GM23338 (cell line): ENCODE data around the gene CHSY1. TPM values are rescaled to one million over a fixed set of nuclear protein-coding genes. Genes with fewer than 3 reads are reported as not detected.

Experiments
- ATAC-seq: fragments of 200-7000 bp; cut with Tn5 transposase; 3 replicates; pipeline ENCODE4 v1.9.1; 2020
- DNase-seq: peaks from one replicate; pipeline ENCODE4 v3.0.0-alpha.2; 2015; ENCODE audit warnings: low spot score
- H2AFZ ChIP-seq: fragments of 200-600 bp; sonication (generic); 2 replicates; pipeline ENCODE4 v1.8.0; 2016; ENCODE audit warnings: antibody characterized with exemption, mild to moderate bottlenecking, moderate library complexity
- H3F3A ChIP-seq: fragments of 200-600 bp; sonication (generic); replicated peaks from 2 replicates; pipeline ENCODE4 v1.8.0; 2017; ENCODE audit warnings: antibody characterized with exemption, mixed run types, low read depth
- H3K27ac ChIP-seq: fragments of 200-600 bp; sonication (generic); 2 replicates; pipeline ENCODE4 v1.6.1; 2016; ENCODE audit warnings: low read depth
- H3K27me3 ChIP-seq: fragments of 200-600 bp; sonication (generic); 2 replicates; pipeline ENCODE4 v1.8.0; 2016; ENCODE audit warnings: mild to moderate bottlenecking, mixed run types, moderate library complexity; ENCODE audit not compliant: insufficient read depth
- H3K36me3 ChIP-seq: fragments of 200-600 bp; sonication (generic); 2 replicates; pipeline ENCODE4 v1.8.0; 2016; ENCODE audit warnings: mild to moderate bottlenecking; ENCODE audit not compliant: insufficient read depth
- H3K4me1 ChIP-seq: fragments of 200-600 bp; sonication (generic); 2 replicates; pipeline ENCODE4 v1.8.0; 2016; ENCODE audit warnings: mild to moderate bottlenecking, moderate library complexity; ENCODE audit not compliant: insufficient read depth
- H3K4me2 ChIP-seq: fragments of 200-600 bp; sonication (generic); 2 replicates; pipeline ENCODE4 v1.7.1; 2017; ENCODE audit warnings: mixed run types
- H3K4me3 ChIP-seq: fragments of 200-600 bp; sonication (generic); 2 replicates; pipeline ENCODE4 v1.6.1; 2016; ENCODE audit warnings: mixed run types
- H3K79me2 ChIP-seq: fragments of 200-600 bp; sonication (generic); replicated peaks from 2 replicates; pipeline ENCODE4 v1.8.0; 2017; ENCODE audit warnings: mild to moderate bottlenecking; ENCODE audit not compliant: insufficient read depth
- H3K9me2 ChIP-seq: fragments of 200-600 bp; sonication (generic); 2 replicates; pipeline ENCODE4 v1.8.0; 2017; ENCODE audit not compliant: insufficient read depth
- H4K20me1 ChIP-seq: fragments of 200-600 bp; sonication (generic); replicated peaks from 2 replicates; pipeline ENCODE4 v1.8.0; 2017; ENCODE audit warnings: mild to moderate bottlenecking; ENCODE audit not compliant: insufficient read depth
- H3K27ac Mint-ChIP-seq: 2 replicates; pipeline ENCODE4 v1.8.0; 2020; ENCODE audit warnings: inconsistent platforms, mild to moderate bottlenecking, moderate library complexity, mixed read lengths
- H3K27me3 Mint-ChIP-seq: 3 replicates; pipeline ENCODE4 v1.8.0; 2022; ENCODE audit warnings: low read depth, mild to moderate bottlenecking, moderate library complexity, mixed read lengths, inconsistent platforms; ENCODE audit not compliant: insufficient read depth, poor library complexity
- H3K36me3 Mint-ChIP-seq: 3 replicates; pipeline ENCODE4 v1.8.0; 2021; ENCODE audit warnings: low read depth, mild to moderate bottlenecking, inconsistent platforms, moderate library complexity, mixed read lengths
- H3K4me1 Mint-ChIP-seq: 3 replicates; pipeline ENCODE4 v1.8.0; 2020; ENCODE audit warnings: mild to moderate bottlenecking, inconsistent platforms, mixed read lengths
- H3K4me3 Mint-ChIP-seq: 3 replicates; pipeline ENCODE4 v1.8.0; 2021; ENCODE audit warnings: moderate library complexity, mild to moderate bottlenecking, inconsistent platforms, mixed read lengths
- H3K9me3 Mint-ChIP-seq: 3 replicates; pipeline ENCODE4 v1.8.0; 2020; ENCODE audit warnings: moderate library complexity, mild to moderate bottlenecking, inconsistent platforms, mixed read lengths
- CREB1 ChIP-seq: fragments of 250-450 bp; sonication (Bioruptor Pico); IDR thresholded peaks from 2 replicates; pipeline ENCODE4 v1.5.0; 2020; ENCODE audit warnings: low read depth, mild to moderate bottlenecking, moderate library complexity
- JUNB ChIP-seq: IDR thresholded peaks from one replicate; pipeline ENCODE4 v1.6.1; 2016; ENCODE audit warnings: antibody characterized with exemption; ENCODE audit not compliant: unreplicated experiment
- NANOG ChIP-seq: IDR thresholded peaks from 2 replicates; pipeline ENCODE4 v1.6.1; 2016; ENCODE audit warnings: antibody characterized with exemption, borderline replicate concordance
- POLR2AphosphoS5 ChIP-seq: IDR thresholded peaks from 2 replicates; pipeline ENCODE4 v1.6.1; 2016; ENCODE audit warnings: antibody characterized with exemption, low read depth
- ZNF114 ChIP-seq: fragments of 250-450 bp; sonication (Bioruptor Pico); IDR thresholded peaks from 2 replicates; pipeline ENCODE4 v1.5.0; 2020; ENCODE audit warnings: mild to moderate bottlenecking, moderate library complexity
- ZNF331 ChIP-seq: fragments of 250-450 bp; sonication (Bioruptor Pico); IDR thresholded peaks from 2 replicates; pipeline ENCODE4 v1.5.0; 2020; ENCODE audit warnings: low read depth, mild to moderate bottlenecking, moderate library complexity
- polyA plus RNA-seq: library from polyadenylated mRNA; unstranded; fragments of >200 nt; fragmentation: Nextera tagmentation; extraction: Ambion mirVana; gene quantifications from 2 replicates; pipeline ENCODE4 v1.2.1, GENCODE V29; 2016
- total RNA-seq: library from RNA; depleted of rRNA; stranded (reverse); fragments of >200 nt; shearing (Covaris generic); gene quantifications from 2 replicates; pipeline ENCODE4 v1.2.3, GENCODE V29; 2014
- TF ChIP-seq, protein P1 (sequence below): fragments of 250-450 bp; sonication (Bioruptor Pico); IDR thresholded peaks from 2 replicates; pipeline ENCODE4 v1.5.0; 2020; ENCODE audit warnings: mild to moderate bottlenecking, moderate library complexity
- TF ChIP-seq, protein P2 (sequence below): IDR thresholded peaks from 2 replicates; pipeline ENCODE4 v1.6.1; 2016; ENCODE audit warnings: antibody characterized with exemption

Gene CHSY1
- total and polyA plus RNA-seq, 2 experiments from 2014 or later: 9.8 to 47.7 TPM

DNA sequence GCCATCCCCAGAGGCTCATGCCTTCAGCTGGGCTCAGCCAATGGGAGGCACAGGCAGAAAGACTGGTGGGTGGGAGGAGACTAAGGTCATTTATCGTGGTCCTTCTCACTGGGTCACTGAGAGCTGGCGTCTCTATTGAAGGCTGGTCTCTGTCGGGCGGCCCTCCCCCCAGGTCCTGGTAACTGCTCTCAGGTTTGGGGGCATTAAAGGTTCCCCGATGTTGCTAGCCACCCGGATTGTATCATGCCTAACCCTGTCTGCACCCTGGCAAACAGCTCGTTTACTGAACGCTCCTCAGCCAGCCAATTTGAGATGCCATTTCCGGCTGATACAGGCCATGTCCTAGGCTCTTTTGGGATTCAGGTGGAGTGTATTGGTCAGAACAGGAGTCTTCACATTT is 14.9 kb upstream of the CHSY1 start (continued):
- TF ChIP-seq, protein P1, sequence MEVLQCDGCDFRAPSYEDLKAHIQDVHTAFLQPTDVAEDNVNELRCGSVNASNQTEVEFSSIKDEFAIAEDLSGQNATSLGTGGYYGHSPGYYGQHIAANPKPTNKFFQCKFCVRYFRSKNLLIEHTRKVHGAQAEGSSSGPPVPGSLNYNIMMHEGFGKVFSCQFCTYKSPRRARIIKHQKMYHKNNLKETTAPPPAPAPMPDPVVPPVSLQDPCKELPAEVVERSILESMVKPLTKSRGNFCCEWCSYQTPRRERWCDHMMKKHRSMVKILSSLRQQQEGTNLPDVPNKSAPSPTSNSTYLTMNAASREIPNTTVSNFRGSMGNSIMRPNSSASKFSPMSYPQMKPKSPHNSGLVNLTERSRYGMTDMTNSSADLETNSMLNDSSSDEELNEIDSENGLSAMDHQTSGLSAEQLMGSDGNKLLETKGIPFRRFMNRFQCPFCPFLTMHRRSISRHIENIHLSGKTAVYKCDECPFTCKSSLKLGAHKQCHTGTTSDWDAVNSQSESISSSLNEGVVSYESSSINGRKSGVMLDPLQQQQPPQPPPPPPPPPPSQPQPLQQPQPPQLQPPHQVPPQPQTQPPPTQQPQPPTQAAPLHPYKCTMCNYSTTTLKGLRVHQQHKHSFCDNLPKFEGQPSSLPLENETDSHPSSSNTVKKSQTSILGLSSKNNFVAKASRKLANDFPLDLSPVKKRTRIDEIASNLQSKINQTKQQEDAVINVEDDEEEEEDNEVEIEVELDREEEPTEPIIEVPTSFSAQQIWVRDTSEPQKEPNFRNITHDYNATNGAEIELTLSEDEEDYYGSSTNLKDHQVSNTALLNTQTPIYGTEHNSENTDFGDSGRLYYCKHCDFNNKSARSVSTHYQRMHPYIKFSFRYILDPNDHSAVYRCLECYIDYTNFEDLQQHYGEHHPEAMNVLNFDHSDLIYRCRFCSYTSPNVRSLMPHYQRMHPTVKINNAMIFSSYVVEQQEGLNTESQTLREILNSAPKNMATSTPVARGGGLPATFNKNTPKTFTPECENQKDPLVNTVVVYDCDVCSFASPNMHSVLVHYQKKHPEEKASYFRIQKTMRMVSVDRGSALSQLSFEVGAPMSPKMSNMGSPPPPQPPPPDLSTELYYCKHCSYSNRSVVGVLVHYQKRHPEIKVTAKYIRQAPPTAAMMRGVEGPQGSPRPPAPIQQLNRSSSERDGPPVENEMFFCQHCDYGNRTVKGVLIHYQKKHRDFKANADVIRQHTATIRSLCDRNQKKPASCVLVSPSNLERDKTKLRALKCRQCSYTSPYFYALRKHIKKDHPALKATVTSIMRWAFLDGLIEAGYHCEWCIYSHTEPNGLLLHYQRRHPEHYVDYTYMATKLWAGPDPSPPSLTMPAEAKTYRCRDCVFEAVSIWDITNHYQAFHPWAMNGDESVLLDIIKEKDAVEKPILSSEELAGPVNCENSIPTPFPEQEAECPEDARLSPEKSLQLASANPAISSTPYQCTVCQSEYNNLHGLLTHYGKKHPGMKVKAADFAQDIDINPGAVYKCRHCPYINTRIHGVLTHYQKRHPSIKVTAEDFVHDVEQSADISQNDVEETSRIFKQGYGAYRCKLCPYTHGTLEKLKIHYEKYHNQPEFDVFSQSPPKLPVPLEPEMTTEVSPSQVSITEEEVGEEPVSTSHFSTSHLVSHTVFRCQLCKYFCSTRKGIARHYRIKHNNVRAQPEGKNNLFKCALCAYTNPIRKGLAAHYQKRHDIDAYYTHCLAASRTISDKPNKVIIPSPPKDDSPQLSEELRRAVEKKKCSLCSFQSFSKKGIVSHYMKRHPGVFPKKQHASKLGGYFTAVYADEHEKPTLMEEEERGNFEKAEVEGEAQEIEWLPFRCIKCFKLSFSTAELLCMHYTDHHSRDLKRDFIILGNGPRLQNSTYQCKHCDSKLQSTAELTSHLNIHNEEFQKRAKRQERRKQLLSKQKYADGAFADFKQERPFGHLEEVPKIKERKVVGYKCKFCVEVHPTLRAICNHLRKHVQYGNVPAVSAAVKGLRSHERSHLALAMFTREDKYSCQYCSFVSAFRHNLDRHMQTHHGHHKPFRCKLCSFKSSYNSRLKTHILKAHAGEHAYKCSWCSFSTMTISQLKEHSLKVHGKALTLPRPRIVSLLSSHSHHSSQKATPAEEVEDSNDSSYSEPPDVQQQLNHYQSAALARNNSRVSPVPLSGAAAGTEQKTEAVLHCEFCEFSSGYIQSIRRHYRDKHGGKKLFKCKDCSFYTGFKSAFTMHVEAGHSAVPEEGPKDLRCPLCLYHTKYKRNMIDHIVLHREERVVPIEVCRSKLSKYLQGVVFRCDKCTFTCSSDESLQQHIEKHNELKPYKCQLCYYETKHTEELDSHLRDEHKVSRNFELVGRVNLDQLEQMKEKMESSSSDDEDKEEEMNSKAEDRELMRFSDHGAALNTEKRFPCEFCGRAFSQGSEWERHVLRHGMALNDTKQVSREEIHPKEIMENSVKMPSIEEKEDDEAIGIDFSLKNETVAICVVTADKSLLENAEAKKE (CRISPR knock-in tag): no peak
- TF ChIP-seq ZNF331 (CRISPR knock-in tag): no peak
- no peak for TF ChIP-seq NANOG
- TF ChIP-seq, protein P2, sequence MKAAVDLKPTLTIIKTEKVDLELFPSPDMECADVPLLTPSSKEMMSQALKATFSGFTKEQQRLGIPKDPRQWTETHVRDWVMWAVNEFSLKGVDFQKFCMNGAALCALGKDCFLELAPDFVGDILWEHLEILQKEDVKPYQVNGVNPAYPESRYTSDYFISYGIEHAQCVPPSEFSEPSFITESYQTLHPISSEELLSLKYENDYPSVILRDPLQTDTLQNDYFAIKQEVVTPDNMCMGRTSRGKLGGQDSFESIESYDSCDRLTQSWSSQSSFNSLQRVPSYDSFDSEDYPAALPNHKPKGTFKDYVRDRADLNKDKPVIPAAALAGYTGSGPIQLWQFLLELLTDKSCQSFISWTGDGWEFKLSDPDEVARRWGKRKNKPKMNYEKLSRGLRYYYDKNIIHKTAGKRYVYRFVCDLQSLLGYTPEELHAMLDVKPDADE: no peak

DNA sequence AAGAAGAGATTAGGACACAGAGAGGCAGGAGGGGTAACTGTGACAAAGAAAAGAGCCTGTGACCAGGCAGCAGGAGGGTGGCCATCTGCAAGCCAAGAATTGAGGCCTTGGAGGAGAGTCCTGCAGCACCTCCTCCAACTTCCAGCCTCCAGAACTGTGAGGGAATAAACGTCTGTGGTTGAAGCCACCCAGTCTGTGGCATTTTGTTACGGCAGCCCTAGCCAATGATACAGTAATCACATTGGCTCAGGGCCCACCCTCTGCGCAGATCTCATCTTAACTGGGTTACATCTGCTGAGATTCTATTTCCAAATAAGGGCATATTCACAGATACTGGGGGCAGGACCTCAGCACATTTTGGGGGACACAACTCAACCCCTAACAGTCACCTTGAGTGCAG is 14.2 kb upstream of the CHSY1 start:
- Mint-ChIP-seq H3K36me3 (peaks cover 16% of the 10 kb centered on the region), H3K27me3 (peaks cover 12% of the 10 kb centered on the region), H3K9me3 (no peaks in the 10 kb centered on the region), H3K27ac (no peak overlapping the region), H3K4me3 (no peak overlapping the region), H3K4me1 (peaks cover 9% of the 10 kb centered on the region)
- ATAC-seq (no peak), DNase-seq (no peak)
- Histone ChIP-seq H3K36me3 (peaks cover 4% of the 10 kb centered on the region), H3K4me3 (no peak overlapping the region), H4K20me1 (no peaks in the 10 kb centered on the region), H3F3A (peaks cover 8% of the 10 kb centered on the region), H3K9me2 (no peaks in the 10 kb centered on the region), H3K27me3 (no peaks in the 10 kb centered on the region), H3K4me1 (peaks cover 8% of the 10 kb centered on the region; the same call in 1 of the 2 replicates), H3K27ac (no peak overlapping the region), H2AFZ (no peak overlapping the region), H3K79me2 (no peaks in the 10 kb centered on the region), H3K4me2 (no peak overlapping the region)
- TF ChIP-seq CREB1 (CRISPR knock-in tag) (no peak), ZNF114 (CRISPR knock-in tag) (no peak), JUNB (no peak), POLR2AphosphoS5 (no peak)
- TF ChIP-seq, protein P1 (CRISPR knock-in tag): no peak
